Stimulated activated CD4-positive, alpha-beta T cell treated with anti-CD3 and anti-CD28 coated beads, Interleukin-1b, Interleukin-23, amount 100 ng/mL, for 48 hours (primary cell): ENCODE data around the gene CXCL14.

ENCODE experiments used
- DNase-seq: peaks from one replicate; pipeline ENCODE4 v3.0.0-alpha.2; 2020

Gene CXCL14

DNA sequence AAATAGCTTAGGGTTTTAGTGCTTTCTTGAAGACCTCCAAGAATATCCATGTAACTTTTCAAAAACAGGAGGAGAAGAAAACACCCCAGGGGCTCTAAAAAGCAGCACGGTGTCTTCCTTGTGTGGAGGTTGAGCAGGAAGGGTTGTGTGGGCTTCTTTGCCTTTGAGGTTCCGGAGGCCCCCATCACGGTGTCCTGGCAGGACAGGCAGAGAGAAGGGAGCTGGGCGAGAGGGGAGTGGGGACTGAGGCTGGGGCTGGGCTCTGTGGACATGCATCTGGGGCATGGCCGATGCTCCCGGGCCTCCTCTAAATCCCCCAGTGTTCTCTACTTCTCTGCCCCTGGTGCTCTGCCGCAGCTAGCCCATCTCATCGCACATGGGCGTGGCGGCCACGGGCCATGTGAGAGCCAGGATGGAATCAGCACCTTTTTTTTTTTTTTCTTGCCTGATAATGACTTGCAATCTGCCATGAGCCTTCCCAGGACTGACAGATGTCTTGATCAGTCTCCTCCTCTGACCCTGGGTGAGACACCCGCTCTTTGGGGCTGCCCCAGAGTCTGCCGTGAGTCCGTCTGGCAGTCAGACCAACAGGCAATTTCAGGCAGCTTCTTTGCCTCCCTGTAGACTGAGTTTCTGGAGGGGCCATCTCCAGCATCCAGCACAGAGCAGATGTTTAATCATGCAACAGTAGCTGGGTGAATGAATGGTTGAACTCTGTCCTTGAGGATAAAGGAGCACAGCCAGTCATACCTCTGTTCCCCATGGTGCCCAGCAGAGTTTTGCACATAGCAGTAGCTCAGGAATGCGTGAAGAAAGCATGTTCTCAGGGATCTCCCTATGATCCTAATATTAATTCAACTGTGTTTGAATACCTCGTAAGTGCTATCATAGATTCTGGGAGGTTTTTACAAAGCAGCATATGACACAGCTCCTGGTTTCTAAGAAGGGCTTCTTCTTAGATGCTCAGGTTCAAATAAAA, 12.1 kb downstream of the CXCL14 start:
- DNase-seq = no peak

DNA sequence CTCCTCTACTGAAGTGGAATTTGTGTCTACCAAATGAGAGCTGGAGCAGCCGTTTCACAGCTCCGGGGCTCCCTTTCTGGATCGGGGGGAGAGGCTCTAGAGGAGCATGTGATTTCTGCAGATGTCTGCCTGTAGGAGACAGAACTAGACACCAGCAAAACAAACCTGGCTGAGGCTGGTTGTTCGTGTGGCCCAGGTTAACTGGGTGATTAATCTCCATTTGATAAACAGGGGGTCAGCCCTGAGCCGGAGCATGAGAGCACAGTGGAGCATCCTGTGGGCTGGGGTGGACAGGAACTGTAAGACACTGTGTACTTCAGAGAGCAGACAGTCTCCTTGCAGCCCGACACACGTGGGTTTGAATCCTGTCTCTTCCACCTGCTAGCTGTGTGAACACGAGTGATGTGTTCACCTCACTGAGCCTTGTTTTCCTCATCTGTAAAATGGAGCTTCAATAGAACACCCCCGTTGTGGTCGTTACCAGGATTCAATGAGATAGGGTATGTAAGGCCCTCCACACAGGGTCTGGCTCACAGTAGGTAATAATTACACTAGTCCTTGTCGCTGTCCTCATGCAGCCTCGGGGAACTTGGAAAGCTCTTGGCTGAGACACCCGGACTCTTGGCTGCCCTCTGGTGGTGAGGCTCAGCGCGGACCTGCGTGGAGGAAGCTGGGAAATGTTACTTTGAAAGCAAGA, 12.9 kb downstream of the CXCL14 start:
- DNase-seq = peak; percentile 69

DNA sequence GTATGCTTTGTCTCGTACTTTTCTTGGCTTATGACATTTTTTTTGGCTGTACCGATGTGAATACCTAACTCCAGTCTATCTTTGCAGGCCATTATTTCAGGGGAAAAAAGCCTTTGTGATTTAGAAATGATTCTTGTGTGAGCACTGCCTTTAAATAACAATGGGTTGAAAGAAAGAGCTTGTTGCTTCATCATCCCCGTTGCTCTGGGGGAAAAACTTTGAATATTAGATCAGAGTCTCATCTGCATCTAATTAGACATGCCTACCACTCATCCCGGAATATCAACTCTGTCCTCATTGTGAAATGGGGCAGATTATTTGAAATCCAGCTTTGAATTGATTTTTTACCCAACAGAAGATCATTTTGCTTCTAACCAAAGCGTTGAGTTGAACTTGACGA, 13.5 kb downstream of the CXCL14 start:
- no peak for DNase-seq

DNA sequence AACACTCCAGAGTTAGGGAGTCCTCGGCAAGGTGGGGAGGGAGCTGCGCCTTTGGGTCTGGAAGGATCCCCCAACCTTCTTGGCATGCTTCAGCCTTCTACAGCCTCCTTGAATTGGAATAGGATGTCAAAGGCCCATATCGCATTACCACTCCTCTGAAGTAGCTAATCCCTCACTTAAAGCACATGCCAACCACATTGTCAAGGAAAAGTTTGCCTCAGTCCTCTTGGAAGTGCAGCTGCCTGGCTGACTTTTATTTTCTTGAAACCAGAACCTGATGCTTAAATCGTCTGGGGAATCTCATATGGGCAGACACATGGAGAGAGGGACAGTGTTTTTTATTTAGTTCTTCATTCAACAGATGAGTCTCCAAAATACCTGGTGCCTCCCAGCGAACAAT, 14.5 kb downstream of the CXCL14 start:
- no peak for DNase-seq

DNA sequence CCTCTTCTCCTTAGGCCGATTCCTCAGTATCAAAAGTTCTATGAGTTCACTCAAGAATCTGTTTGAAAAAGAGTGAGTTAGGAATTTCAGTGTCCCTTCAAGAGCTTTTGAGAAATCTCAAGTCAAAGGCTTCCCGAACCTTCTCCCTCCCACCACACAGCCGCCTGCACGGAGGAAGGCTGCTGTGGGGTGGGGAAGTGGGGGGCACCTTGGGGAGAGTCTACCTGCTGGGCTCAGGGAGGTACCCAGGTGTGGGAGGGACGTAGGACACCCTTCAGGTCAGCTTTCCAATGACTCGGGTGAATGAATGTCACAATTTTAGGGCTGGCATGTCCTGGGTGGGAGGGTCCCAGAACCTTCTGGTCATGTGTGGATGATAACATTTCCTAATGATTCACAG, 17.5 kb downstream of the CXCL14 start:
- no peak for DNase-seq

DNA sequence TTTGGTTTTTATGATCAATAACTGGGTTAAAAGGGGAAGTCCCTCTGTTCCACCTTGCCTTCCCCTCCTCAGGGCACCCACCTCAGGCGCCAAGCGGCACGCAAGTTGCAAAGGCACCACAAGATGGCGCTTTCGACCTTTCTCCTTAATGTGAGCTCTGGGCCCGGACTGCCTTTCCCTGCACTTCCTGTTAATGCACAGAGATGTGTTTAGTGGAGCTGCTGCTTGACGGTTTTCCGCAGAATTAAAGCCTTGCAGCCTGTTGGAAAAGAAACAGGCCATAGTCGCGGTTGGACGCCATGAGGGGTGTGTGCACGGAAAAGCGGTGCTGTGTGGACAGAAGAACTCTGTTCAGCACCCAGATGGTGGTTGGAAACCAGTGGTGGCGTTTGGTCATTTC, 17.9 kb downstream of the CXCL14 start:
- DNase-seq = peak; percentile 81

DNA sequence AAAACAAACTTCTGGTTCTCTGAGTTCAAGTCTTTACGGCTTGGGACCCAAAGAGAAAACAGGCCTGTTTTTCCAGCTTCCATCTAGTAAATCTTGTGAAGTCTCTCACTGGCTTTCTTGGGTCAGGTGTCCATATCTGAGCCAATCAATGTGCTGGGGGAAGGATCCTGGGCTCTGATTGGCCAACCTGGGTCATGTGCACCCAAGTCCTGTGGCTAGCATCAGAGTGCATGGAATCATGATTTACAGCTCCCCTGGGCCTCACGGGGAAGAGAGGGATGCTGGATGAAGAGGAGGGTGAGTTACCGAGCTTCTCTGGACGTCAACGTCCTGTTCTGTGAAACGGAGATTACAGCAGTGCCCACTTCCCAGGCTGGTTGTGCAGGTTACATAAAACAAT, 19.4 kb downstream of the CXCL14 start:
- DNase-seq = no peak

DNA sequence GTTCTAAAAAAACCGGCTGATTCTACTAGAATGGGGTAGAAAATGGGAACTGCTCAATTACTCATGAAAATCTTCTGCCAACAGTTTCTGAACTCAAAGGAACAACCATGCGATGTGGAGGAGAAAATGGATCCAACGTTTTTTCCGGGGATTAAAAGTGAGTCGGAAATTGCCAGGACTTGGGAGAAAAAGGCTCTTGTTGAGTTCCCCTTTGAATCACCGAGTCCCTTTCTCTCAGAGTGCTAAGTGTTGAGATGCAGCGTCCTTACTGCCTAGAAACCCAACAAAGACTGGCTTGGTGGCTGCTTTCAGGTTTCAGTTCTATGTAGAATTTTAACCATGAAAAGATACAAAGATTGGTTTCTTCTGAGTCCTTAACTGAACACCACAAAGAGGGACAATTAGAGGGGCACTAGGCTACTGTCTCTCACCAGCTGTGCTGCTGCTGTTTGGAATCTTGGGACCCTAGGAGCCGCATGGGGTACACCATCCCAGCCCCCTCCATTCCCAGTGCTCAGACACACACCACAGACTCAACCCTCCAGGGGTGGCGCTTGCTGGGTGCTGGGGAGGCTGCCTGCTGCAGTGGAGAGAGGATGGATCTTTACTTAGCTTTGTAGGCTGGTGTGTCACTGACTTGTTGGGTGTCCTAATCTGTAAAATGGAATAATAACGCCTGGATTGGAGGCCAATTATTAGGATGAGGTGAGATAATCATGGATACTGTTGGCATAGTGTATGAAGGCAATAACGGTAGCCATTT, 21.5 kb downstream of the CXCL14 start:
- no peak for DNase-seq

DNA sequence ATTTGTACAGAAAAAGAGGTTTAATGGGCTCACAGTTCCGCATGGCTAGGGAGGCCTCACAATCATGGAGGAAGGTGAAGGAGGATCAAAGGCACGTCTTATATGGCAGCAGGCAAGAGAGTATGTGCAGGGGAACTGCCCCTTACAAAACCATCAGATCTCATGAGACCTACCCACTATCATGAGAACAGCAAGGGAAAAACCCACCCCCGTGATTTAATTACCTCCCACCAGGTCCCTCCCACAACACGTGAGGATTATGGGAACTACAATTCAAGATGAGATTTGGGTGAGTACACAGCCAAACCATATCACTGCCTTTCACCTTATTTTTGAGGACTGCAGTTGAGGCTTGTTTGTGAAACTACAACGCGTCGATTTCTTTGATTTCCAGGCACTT, 22.2 kb downstream of the CXCL14 start:
- DNase-seq = no peak

DNA sequence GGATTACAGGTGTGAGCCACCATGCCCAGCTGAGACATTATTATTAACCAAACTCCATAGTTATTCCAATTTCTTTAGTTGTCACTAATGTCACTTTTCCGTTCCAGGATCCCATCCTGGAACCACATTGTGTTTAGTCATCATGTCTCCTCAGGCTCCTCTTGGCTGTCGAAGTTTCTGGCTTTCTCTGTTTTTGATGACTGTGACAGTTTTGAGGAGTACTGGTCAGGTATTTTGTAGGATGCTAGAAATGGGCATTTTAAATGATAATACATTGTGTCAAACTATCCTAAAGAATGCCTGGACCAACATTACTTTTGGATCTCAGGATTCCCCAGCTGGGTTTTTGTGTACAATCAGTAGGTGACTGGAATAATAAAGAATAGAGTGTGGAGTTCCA, 23.3 kb downstream of the CXCL14 start:
- DNase-seq = no peak

DNA sequence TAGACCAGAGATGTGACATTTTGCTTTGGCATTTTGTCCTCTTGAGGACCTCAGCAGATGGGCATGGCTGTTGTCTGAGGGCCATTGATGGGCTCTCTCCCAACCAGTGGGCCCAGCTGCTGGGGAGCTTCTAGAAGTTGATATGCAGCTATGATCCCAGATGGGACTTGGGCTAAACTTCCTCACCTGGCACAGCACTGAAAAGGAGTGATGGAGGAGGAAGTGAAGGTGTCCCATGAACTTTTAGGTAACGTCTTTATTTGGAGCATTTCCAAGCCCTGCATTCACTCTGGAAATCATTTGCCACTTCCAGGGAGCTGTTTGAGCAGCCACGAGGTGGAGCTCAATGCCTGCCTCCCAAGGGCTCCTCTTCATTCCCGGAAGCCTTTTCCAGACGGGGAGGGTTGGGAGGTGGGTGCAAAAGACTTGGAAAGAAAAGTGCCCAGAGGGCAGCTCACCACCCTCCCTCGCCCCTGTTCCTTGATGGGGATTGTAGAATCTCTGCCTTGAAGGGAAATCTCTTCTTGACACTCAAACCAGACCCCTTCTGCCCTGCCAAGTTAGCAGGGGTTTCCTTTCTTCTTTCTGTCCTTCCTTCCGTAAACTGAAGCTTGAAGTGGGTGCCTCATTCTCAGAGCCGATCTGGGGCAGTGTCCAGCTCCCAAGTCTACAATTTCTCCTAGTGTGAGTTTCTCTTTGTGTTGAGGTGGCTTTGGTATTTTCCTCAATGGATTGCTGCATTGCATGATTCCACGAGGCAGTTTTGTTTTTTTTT, 24.9 kb downstream of the CXCL14 start:
- DNase-seq = no peak

DNA sequence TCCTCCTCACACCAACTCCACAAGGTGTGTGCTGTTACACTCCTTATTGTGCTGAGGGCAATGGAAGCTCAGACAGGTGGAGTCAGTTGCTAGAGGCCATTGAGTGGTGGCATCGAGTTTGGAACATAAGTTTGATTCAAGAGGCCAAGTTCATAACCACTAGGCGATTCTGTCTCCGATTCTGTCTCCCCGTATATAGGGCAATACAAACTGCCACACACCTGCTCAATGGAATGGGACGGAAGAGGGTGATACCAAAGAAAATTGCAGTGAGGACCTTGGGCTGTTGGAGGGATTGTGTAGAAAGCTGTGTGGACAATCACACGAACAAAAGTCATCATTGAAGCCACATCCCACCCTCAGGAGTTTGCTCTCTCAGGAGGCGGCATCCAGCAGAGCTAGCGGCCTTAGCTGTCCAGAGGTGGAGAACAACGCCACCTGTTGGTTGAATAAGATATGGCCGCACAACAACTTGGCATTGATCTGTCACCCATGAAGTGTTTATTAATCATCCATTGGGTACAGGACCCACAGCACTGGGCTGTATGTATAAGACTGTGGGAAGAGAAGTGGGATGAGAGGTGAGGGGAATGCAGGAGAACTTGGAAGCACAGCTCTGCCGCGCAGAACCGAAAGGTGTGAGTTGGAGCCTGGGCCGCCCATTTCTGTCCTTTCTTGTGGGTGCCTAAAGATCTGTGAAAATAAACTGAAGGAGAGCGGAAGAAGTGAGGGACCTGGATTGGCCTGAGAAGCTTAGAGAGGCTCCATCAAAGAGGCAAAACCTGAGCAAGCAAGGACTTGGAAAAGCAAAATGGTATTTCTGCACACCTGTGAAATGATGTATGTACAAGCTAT, 27.0 kb downstream of the CXCL14 start:
- DNase-seq = peak; percentile 59

DNA sequence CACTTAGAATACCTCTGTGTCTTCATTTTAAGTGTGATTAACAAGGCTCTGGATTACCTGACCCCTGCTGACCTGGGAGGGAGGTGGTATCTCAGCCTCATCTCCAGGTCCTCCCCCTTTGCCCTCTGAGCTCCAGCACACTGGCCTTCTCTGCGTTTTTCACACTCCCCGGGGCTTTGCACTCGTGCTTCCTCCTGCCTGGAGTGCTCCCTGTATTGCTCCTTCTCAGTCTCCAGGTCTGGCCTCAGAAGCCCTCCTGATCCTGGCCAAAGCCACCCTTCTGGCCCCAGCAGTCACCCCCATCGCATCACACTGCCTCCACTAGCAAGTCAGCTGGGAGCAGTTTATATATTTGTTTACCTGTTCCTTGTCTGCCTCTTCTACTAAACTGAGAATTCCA, 29.4 kb downstream of the CXCL14 start:
- no peak for DNase-seq

DNA sequence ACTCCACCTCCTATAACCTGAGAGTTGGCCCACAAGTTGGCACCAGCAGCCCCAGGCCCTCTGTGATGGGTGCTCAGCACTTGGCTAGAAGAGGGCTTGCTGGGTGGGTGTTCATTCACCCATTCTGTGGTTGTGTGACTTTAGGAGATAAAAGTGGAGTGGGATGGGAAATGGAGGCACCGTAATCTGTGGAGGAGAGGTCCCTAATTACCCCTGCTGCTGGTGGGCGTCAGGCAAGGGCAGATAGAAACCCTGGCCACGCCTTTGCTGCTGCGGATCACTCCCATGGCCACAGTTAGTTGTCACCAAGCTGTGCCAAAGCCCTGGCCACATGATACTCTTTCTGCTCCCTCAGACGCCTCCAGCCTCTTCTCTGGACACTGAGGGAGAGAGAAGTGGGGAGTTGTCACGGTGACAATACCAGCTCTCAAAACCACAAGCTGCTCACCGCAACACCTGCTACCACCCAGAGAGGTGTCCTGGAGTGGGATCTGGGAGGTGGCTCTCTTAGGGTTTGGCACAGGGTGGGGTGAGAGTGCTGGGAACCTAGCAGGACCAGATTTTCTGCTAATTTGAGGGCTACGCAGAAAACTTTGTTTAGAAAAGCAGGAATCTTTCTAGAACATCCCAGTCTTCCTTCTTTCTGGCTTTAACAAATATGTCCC, 31.1 kb downstream of the CXCL14 start:
- DNase-seq = no peak

DNA sequence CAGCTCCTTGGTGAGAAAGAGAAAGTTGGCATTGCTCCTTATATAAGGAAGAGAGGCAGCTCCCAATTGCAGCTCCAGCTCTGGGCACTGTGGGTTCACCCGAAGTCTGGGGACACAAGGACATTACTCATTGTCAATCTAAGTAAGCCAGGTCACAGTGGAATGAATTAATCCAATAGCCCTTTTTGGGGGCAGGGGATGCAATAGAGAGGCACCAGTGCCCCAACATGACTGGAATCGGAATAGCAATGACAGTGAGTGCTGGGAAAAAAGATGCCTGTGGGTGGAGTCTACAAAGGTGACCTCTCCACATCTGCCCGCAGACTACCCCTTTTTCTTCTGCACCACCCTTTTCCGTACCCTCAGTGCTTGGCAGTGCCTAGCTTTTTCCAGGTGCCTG, 31.9 kb downstream of the CXCL14 start:
- DNase-seq = no peak

DNA sequence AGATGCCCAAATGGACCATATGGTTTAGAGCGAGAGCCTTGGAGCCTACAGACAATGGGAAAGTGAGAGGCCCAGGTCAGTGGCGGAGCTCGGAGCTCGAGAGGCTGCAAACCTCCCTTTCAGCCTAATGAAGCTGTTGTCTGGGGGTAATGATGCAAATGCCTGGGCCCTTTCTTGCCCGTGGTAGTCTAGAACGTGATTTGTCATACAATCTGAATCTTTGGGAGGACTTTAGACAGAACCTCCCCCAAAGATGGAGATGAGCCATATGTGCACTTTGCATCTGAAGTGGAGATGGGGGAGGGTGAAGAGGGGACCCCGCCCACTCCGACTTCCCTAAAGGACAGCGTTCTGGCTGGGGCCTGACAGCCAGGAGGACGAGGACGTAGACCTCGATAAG, 32.7 kb downstream of the CXCL14 start:
- no peak for DNase-seq

DNA sequence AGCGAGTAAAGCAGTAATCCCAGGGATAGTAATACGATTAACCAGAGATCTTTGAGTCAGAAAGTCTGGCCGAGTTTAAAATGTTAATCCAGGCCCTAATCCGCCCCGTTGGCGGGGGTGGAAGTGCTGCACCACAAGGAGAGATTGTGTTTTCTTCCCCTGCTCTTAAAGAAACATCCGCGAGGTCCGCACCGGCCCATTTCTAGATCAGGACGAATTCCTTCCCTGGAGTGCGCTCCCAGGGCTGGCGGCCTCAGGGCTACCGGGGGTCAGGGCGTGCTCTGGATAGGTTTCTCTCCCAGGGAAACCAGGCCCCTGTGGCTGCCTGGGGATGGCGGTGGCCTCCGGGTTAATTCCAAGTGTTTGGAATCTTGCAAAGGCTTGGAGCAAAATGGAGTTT, 33.7 kb downstream of the CXCL14 start:
- DNase-seq = no peak

DNA sequence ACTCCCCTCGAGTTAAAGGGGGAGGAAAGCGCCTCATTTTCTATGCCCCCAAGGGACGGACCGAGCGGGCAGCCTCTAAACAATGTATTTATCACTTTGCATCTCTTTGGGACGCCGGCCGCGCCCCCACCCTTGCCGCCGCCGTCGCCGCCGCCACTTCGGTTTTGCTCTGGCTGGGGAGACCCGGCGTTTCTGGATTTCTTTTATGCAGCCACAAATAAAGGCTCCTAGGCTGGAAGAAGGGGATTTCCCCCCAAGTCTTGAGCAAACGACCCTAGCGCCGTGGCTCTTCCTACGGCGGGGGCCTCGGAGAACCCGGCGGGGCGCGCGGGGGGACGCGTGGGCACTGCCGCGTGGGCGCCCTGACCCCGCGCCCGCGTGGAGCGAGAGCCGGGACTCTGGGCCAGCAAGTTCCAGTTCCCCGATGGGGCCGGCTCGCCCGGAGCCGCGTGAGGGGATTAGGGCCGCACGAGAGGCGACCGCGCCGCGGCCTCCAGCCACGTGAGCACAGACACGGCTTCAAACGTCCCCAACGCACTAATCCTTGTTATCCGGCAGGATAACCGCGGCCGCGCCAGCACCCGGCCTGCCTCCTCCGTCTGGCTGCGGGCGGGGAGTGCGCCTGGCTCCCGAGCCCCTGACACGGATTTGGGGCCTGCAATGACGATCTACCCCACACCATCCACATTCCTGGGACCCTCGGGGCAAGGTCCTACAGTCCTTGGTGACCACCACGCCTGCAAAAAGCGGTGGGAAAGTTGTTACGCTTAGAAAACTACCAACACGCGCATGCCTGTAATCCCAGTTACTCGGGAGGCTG, 35.1 kb downstream of the CXCL14 start:
- no peak for DNase-seq

DNA sequence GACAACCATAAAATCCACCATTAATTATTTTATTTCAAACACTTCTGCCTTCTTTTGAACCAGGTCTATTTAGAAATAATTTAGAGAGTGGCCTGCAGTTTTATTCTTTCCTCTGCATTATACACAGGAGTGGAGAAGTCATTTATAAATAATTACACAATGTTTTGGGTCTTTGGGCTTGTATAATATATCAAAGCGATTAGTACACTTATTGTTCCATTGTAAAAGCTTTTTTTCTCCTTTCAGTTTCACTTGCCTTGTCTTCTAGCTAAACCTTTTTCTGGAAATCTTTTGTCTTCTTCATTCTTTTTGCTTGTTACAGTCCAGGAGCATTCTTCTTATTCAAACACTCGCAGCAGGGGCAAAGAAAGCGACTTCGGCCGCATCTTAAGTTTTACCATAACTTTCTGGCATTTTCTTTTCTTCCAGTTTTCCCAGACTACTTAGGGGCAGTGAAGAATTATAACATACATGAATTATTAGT, 35.7 kb downstream of the CXCL14 start:
- DNase-seq = no peak
